D721Med (cell line): ENCODE measurements around the gene NANOS2.
A peak's percentile ranks its signal among the peaks of the same experiment; 100 is the strongest.

Source experiments
- DNase-seq: peaks from one replicate; pipeline ENCODE4 v3.0.0; 2011; ENCODE audit warnings: low spot score; ENCODE audit not compliant: insufficient read length
- FAIRE-seq: peaks from 2 replicates; lab custom pipeline; 2011; peaks lifted over from hg19 to GRCh38; lab: Jason Lieb, UNC
- CTCF ChIP-seq: IDR thresholded peaks from 2 replicates; pipeline ENCODE4 v1.5.1; 2012; ENCODE audit warnings: mild to moderate bottlenecking, control low read depth; ENCODE audit not compliant: insufficient read depth; ENCODE audit errors: missing control alignments

NANOS2 gene

GRCh38 chr19:45884682-45885555, 29.7 kb downstream of the NANOS2 start:
- TF ChIP-seq CTCF: no peak
- FAIRE-seq: no peak
- DNase-seq: no peak

- FAIRE-seq: no peak
- TF ChIP-seq CTCF: no peak
- no peak for DNase-seq
Measured at GRCh38 chr19:45883881-45884681, 30.5 kb downstream of the NANOS2 start.

GRCh38 chr19:45883586-45883880, 31.0 kb downstream of the NANOS2 start:
- DNase-seq: no peak
- TF ChIP-seq CTCF: no peak

GRCh38 chr19:45882652-45883585, 31.7 kb downstream of the NANOS2 start:
- TF ChIP-seq CTCF: peak; percentile 98
- DNase-seq: peak; percentile 82
- no peak for FAIRE-seq

More at GRCh38 chr19:45883586-45883880, 31.0 kb downstream of the NANOS2 start:
- no peak for FAIRE-seq

GRCh38 chr19:45881909-45882528, 32.6 kb downstream of the NANOS2 start:
- FAIRE-seq (no peak), DNase-seq (no peak)
- no peak for TF ChIP-seq CTCF

- DNase-seq: no peak
- TF ChIP-seq CTCF: no peak
Measured at GRCh38 chr19:45881082-45881908, 33.3 kb downstream of the NANOS2 start.

More at GRCh38 chr19:45881082-45881908, 33.3 kb downstream of the NANOS2 start:
- FAIRE-seq: no peak
